CD4-positive, alpha-beta memory T cell (primary cell): ENCODE measurements around the gene STRN. TPM values are rescaled to one million over a fixed set of nuclear protein-coding genes. Genes with fewer than 3 reads are reported as not detected.

ENCODE experiments used
- CTCF ChIA-PET: fragments of 350-600 bp; sonication (Branson Sonifier 250); formaldehyde crosslinking; loops from one replicate; lab custom pipeline; 2021; ENCODE audit warnings: inconsistent platforms; ENCODE audit not compliant: partially characterized antibody; lab: Charles Lee
- POLR2A ChIA-PET: fragments of 350-600 bp; sonication (Branson Sonifier 250); formaldehyde crosslinking; loops from one replicate; lab custom pipeline; 2021; ENCODE audit not compliant: partially characterized antibody; lab: Charles Lee
- DNase-seq, 5 donors: peaks; one replicate each; pipeline versions ENCODE4 v3.0.0 to v3.0.0-alpha.2; 2020 to 2022; ENCODE audit warnings: mixed read lengths in 1 of 5
- H3K27ac ChIP-seq: one replicate; pipeline ENCODE4 v1.7.0; 2013; ENCODE audit warnings: low read depth, low read length
- H3K27me3 ChIP-seq: 2 replicates; pipeline ENCODE4 v1.7.0; 2013; ENCODE audit warnings: mild to moderate bottlenecking, low read length, moderate library complexity; ENCODE audit not compliant: insufficient read depth
- H3K36me3 ChIP-seq: 2 replicates; pipeline ENCODE4 v1.7.0; 2013; ENCODE audit warnings: mild to moderate bottlenecking, low read length, moderate library complexity; ENCODE audit not compliant: insufficient read depth
- H3K4me1 ChIP-seq: 2 replicates; pipeline ENCODE4 v1.7.0; 2013; ENCODE audit warnings: mild to moderate bottlenecking, low read length, moderate library complexity; ENCODE audit not compliant: insufficient read depth
- H3K4me3 ChIP-seq, 2 donors: one replicate each; pipeline ENCODE4 v1.7.0; 2013; ENCODE audit warnings: low read length in 2 of 2, mild to moderate bottlenecking in 1 of 2
- H3K9me3 ChIP-seq, 2 donors: one replicate each; pipeline ENCODE4 v1.7.0; 2013; ENCODE audit warnings: low read length in 2 of 2, control low read depth in 1 of 2; ENCODE audit not compliant: control insufficient read depth in 1 of 2
- H3K27ac Mint-ChIP-seq, 7 donors: one replicate each; pipeline ENCODE4 v1.8.0; 2020 to 2021; ENCODE audit warnings: mixed read lengths in 7 of 7, mild to moderate bottlenecking in 6 of 7, inconsistent platforms in 3 of 7, moderate library complexity in 3 of 7
- H3K27me3 Mint-ChIP-seq, 2 donors: one replicate each; pipeline ENCODE4 v1.8.0; 2020 to 2021; ENCODE audit warnings: mixed read lengths in 2 of 2
- H3K36me3 Mint-ChIP-seq, 2 donors: one replicate each; pipeline ENCODE4 v1.8.0; 2020 to 2021; ENCODE audit warnings: mixed read lengths in 2 of 2, inconsistent platforms in 1 of 2, mild to moderate bottlenecking in 1 of 2
- H3K4me1 Mint-ChIP-seq, 4 donors: one replicate each; pipeline ENCODE4 v1.8.0; 2020 to 2021; ENCODE audit warnings: mixed read lengths in 4 of 4, mild to moderate bottlenecking in 1 of 4
- H3K4me3 Mint-ChIP-seq, 8 donors: one replicate each; pipeline ENCODE4 v1.8.0; 2020 to 2021; ENCODE audit warnings: mixed read lengths in 8 of 8, mild to moderate bottlenecking in 7 of 8, moderate library complexity in 6 of 8, inconsistent platforms in 3 of 8
- H3K9me3 Mint-ChIP-seq, 8 donors: one replicate each; pipeline ENCODE4 v1.8.0; 2020 to 2021; ENCODE audit warnings: mixed read lengths in 8 of 8, mild to moderate bottlenecking in 5 of 8, inconsistent platforms in 3 of 8, moderate library complexity in 1 of 8
- intact Hi-C: fragments of 100-400 bp; cut with micrococcal nuclease; formaldehyde crosslinking; loops from one replicate; pipeline ENCODE4 v1.15.1; 2023
- polyA plus RNA-seq, 2 donors: library from polyadenylated mRNA; unstranded; fragments of 300-500 nt; fragmentation: Illumina TruSeq; gene quantifications; one replicate each; pipeline ENCODE4 v1.2.3, GENCODE V29; 2021
- total RNA-seq, 2 experiments: library from RNA; stranded (reverse); gene quantifications; one replicate each; pipeline ENCODE4 v1.2.3, GENCODE V29; 2021

The STRN gene
- total and polyA plus RNA-seq, 4 experiments from 2014 or later = 6.7 to 33.4 (median 19.6) TPM

DNA sequence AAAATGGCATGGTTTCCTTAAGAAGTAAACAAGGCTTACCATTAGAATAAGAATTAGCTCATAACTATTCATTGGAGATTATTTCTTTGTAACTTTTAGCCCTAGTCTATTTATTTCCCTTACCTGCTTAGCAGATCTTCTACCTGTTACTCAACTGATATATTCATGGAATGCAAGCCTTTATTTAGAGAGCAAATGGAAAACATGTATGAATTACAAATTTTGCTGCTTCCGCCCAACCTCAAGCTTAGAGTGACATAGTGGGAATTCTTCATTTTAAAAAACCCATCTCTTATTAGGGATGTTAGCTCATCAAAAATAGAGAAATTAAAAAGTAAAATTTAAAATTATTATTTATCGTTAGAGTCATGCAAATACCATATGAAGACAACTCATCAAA lies 110.9 kb downstream of the STRN start:
- intact Hi-C loops = no loop called here
- Mint-ChIP-seq H3K36me3 (peaks cover 59 to 69% of the 10 kb centered on the region in 2 donors), H3K4me1 (peaks cover 0 to 5% (median 1%) of the 10 kb centered on the region in 4 donors), H3K27ac (peak overlapping the region in 1 of 7 donors; percentile 9), H3K27me3 (no peaks in the 10 kb centered on the region), H3K4me3 (no peak overlapping the region), H3K9me3 (no peaks in the 10 kb centered on the region)
- Histone ChIP-seq H3K4me3 (no peak overlapping the region), H3K27ac (no peak overlapping the region), H3K4me1 (no peaks in the 10 kb centered on the region), H3K36me3 (peaks cover 14% of the 10 kb centered on the region), H3K9me3 (no peaks in the 10 kb centered on the region), H3K27me3 (no peaks in the 10 kb centered on the region)
- no peak for DNase-seq
- POLR2A ChIA-PET = interaction anchor here (0.8 kb wide), 1 partner anchor 111 kb away, joined by 3 read pairs; the partner anchor contains the start of gene STRN
- CTCF ChIA-PET = no interaction called here

DNA sequence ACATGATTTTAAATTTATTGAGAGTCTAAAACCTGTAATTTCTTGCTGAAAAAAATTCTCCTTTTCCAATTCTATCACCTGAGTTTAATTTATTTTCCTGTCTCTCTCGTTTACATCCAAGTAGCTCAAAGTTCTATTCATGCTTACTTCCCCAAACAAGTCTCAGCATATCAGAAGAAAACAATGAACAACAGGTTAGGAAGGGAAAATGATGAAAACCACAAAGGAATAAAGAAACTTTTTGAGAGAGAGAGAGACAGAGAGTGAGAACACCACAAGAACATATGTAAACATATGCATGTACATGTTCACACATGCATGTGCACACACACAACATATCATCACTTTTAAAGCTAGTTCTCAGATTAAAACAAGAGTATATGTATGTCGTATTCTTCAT lies 112.1 kb downstream of the STRN start:
- intact Hi-C loops = no loop called here
- peaks cover 22% of the 10 kb centered on the region for H3K36me3 ChIP-seq
- Mint-ChIP-seq H3K4me3 (no peak overlapping the region), H3K27me3 (no peaks in the 10 kb centered on the region), H3K9me3 (no peaks in the 10 kb centered on the region), H3K27ac (peak overlapping the region in 1 of 7 donors; percentile 38), H3K4me1 (peaks cover 0 to 3% (median under 1%) of the 10 kb centered on the region in 4 donors), H3K36me3 (peaks cover 59 to 70% of the 10 kb centered on the region in 2 donors)
- no peak overlapping the region for H3K27ac ChIP-seq
- H3K4me1 ChIP-seq = no peaks in the 10 kb centered on the region
- POLR2A ChIA-PET = no interaction called here
- H3K4me3 ChIP-seq = no peak overlapping the region
- DNase-seq = no peak
- no peaks in the 10 kb centered on the region for H3K27me3 ChIP-seq
- H3K9me3 ChIP-seq = no peaks in the 10 kb centered on the region
- CTCF ChIA-PET = interaction anchor here (0.7 kb wide), 1 partner anchor 10 kb away, joined by 3 read pairs; no protein-coding TSS in a partner anchor

DNA sequence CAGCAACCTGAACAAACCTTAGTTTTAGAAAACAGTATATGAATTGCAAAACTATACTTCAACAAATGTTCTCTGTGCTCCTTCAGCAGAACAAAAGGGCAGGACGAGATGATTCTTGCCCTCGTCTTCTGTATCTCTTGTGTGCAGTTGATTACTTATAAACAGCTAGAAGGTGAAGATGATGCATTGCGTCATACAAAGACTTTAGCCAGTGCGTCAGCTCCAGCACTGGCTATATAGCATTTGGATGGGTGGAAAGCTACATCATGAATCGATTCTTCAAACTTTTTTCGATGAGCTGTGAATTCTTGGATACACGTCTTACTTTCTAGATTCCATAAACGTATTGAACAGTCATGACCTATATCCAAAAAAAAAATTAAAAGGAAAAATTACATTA lies 117.1 kb downstream of the STRN start:
- Histone ChIP-seq H3K4me3 (no peak overlapping the region), H3K27ac (no peak overlapping the region), H3K9me3 (no peaks in the 10 kb centered on the region), H3K4me1 (no peaks in the 10 kb centered on the region), H3K36me3 (peaks cover 19% of the 10 kb centered on the region), H3K27me3 (no peaks in the 10 kb centered on the region)
- Mint-ChIP-seq H3K9me3 (no peaks in the 10 kb centered on the region), H3K36me3 (peaks cover 59 to 63% of the 10 kb centered on the region in 2 donors), H3K4me1 (peaks cover 0 to 1% (median 0%) of the 10 kb centered on the region in 4 donors), H3K27ac (no peak overlapping the region), H3K4me3 (no peak overlapping the region), H3K27me3 (no peaks in the 10 kb centered on the region)
- POLR2A ChIA-PET = interaction anchor here (1.2 kb wide), 1 partner anchor 13 kb away, joined by 3 read pairs; no protein-coding TSS in a partner anchor
- no peak for DNase-seq
- CTCF ChIA-PET = interaction anchor here (1.2 to 1.5 kb wide), 2 partner anchors 15 to 69 kb away, joined by 3 read pairs; no protein-coding TSS in a partner anchor
- intact Hi-C loops = no loop called here

DNA sequence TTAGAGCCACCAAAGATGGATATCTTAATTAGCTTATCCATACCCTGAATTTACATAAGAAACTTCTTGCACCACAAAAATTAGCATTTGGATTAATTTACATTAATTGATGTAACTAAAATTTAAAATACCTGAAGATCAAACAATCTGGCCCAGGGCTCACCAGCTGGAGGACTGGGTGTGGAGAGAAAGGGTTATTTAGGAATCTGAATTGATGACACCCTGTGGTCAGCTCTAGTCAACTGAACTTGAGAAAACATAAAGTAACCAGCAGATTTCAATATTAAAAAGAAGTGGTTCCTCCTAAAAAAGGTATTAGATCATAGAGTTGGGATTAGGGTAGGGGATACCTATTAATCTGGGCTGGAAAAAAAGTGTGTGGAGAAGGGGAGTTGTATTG lies 122.5 kb downstream of the STRN start:
- no peak overlapping the region for H3K27ac ChIP-seq
- DNase-seq = no peak
- no peaks in the 10 kb centered on the region for H3K4me1 ChIP-seq
- no peaks in the 10 kb centered on the region for H3K4me1 Mint-ChIP-seq
- peaks cover 21 to 32% of the 10 kb centered on the region in 2 donors for H3K36me3 Mint-ChIP-seq
- no peak overlapping the region for H3K27ac Mint-ChIP-seq
- H3K4me3 Mint-ChIP-seq = no peak overlapping the region
- H3K27me3 ChIP-seq = no peaks in the 10 kb centered on the region
- intact Hi-C loops = no loop called here
- H3K9me3 Mint-ChIP-seq = no peaks in the 10 kb centered on the region
- ChIA-PET POLR2A (no interaction called here), CTCF (no interaction called here)
- no peak overlapping the region for H3K4me3 ChIP-seq
- no peaks in the 10 kb centered on the region for H3K9me3 ChIP-seq
- H3K27me3 Mint-ChIP-seq = no peaks in the 10 kb centered on the region
- H3K36me3 ChIP-seq = peaks cover 4% of the 10 kb centered on the region

DNA sequence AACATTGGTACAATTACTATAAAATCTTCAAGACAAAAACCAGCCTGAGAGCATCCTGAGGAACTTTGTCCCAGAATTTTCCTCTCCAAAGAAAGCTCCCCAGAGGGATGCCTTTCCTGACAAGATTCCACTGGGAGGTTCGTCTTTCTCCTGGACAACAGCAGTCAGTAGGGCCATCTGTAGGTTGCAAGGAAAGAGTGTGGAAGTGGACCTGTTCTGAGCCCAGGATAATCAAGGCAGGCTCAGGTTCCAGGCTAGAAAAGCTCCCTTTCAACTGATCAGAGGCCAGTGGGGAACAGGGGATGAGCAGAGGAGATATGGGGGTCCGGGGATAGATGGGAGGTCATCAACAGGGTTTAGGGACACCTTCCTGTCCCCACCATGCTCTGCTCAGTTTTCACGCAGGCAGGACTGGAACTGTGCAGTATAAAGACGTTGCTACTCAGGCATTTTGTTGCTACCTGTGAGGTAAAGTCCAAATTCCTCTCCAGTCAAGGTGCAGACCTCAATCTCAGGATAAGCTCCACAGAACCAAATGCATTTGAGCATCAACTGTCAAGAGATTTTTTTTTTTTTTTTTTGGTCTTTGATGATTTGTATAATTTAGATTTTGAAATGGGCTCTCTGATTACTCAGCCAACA lies 126.2 kb downstream of the STRN start:
- intact Hi-C loops = no loop called here
- ChIA-PET POLR2A (no interaction called here), CTCF (interaction anchor here (1.1 kb wide), 1 partner anchor 62 kb away, joined by 3 read pairs; no protein-coding TSS in a partner anchor)
- Mint-ChIP-seq H3K9me3 (no peaks in the 10 kb centered on the region), H3K27me3 (no peaks in the 10 kb centered on the region), H3K27ac (no peak overlapping the region), H3K4me1 (peaks cover 3 to 6% (median 4%) of the 10 kb centered on the region in 4 donors), H3K4me3 (no peak overlapping the region), H3K36me3 (peaks cover 2 to 12% of the 10 kb centered on the region in 2 donors)
- H3K9me3 ChIP-seq = no peaks in the 10 kb centered on the region
- no peak overlapping the region for H3K27ac ChIP-seq
- no peaks in the 10 kb centered on the region for H3K27me3 ChIP-seq
- no peak overlapping the region for H3K4me3 ChIP-seq
- H3K4me1 ChIP-seq = no peaks in the 10 kb centered on the region
- no peaks in the 10 kb centered on the region for H3K36me3 ChIP-seq
- no peak for DNase-seq

DNA sequence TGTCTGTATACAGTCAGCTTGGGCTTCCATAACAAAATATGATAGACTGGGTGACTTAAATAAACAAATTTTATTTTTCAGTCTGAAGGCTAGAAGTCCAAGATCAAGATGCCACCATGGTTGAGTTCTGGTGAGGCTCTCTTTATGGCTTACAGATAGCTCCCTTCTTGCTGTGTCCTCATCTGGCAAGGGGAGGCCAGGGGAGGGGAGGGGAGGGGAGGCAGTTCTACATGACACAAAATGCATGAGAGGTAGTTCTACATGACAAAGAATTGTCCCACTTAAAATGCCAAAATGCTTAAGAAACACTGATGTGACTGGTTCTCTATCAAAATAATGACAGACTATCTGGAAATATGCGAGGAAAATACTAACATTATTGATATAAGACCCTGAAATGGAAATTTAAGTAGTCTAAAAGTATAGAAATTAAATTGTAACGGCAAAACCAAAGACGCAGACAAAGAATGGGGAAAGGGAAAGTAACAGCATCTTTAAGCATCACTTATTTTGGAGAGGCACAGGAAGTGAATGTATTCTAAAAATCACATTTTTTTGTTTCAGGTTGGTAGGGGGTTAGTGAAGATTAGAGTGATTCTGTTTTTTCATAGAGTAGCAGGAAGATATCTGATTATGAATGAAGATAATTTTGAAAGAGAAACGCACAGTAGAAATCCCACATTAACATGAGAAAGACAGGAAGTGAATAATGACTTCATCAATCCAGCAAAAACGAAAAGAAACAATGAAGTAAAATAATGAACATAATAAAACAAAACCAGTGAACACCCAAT lies 131.4 kb downstream of the STRN start:
- Mint-ChIP-seq H3K4me3 (peak overlapping the region in 1 of 8 donors; percentile 4), H3K4me1 (peaks cover 6 to 9% (median 7%) of the 10 kb centered on the region in 4 donors), H3K36me3 (no peaks in the 10 kb centered on the region), H3K27me3 (peaks cover 1 to 10% of the 10 kb centered on the region in 2 donors), H3K27ac (peak overlapping the region in 3 of 7 donors; percentile 0 to 70 (median 19)), H3K9me3 (peaks cover 0 to 12% (median 4%) of the 10 kb centered on the region in 8 donors)
- H3K36me3 ChIP-seq = no peaks in the 10 kb centered on the region
- H3K27ac ChIP-seq = no peak overlapping the region
- peak in 3 of 5 donors; percentile 1 to 20 (median 6) for DNase-seq
- POLR2A ChIA-PET = no interaction called here
- H3K9me3 ChIP-seq = no peaks in the 10 kb centered on the region
- H3K4me3 ChIP-seq = no peak overlapping the region
- H3K27me3 ChIP-seq = no peaks in the 10 kb centered on the region
- intact Hi-C loops = no loop called here
- CTCF ChIA-PET = no interaction called here
- H3K4me1 ChIP-seq = no peaks in the 10 kb centered on the region

DNA sequence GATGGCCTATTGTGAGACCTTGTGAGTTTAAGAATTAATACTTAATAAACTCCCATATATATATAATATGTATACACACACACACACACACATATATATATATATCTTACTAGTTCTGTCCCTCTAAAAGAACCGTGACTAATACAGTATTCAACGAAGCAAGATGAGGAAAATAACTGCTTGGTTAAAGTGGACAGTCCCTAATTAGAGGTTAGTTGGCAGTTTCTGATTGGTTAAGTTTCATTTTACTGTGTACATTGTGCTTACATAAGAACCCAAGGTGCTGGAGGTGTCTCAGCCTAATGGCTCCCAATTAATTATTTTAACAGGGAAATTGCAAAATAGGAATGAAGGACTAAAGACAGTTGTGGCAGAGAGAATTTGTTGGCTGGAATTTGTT lies 132.1 kb downstream of the STRN start:
- H3K4me3 Mint-ChIP-seq = no peak overlapping the region
- H3K36me3 Mint-ChIP-seq = no peaks in the 10 kb centered on the region
- H3K27ac Mint-ChIP-seq = no peak overlapping the region
- H3K36me3 ChIP-seq = no peaks in the 10 kb centered on the region
- no peak for DNase-seq
- peaks cover 6 to 9% (median 7%) of the 10 kb centered on the region in 4 donors for H3K4me1 Mint-ChIP-seq
- intact Hi-C loops = no loop called here
- no peaks in the 10 kb centered on the region for H3K4me1 ChIP-seq
- no peaks in the 10 kb centered on the region for H3K27me3 ChIP-seq
- peaks cover 0 to 12% (median 4%) of the 10 kb centered on the region in 8 donors for H3K9me3 Mint-ChIP-seq
- no peak overlapping the region for H3K4me3 ChIP-seq
- no peak overlapping the region for H3K27ac ChIP-seq
- H3K9me3 ChIP-seq = no peaks in the 10 kb centered on the region
- H3K27me3 Mint-ChIP-seq = peaks cover 1 to 10% of the 10 kb centered on the region in 2 donors
- ChIA-PET POLR2A (no interaction called here), CTCF (no interaction called here)
